Measurements from ENCODE around the gene GABRG3.

GRCh38 chr15:26943866-26944265 lies 27.1 kb upstream of the GABRG3 start:
- no peak for TF ChIP-seq POLR2A (IDR thresholded peaks at IDR 0.05)
- TF ChIP-seq CTCF (IDR thresholded peaks at IDR 0.05): no peak

All from adrenal gland (tissue), 5 donors.